GM18508 (cell line): ENCODE data around the gene PRKAG2.
"Not testable (repeated sequence)": the region's sequence is repeated elsewhere in the genome, so short reads cannot be mapped to it uniquely, and the experiment has no call there.

Source experiments
- ATAC-seq: cut with Tn5 transposase; IDR thresholded peaks from one replicate; pipeline ENCODE4 v1.9.1; 2021; ENCODE audit warnings: moderate number of reproducible peaks; ENCODE audit not compliant: insufficient read depth, unreplicated experiment

PRKAG2 gene

GRCh38 chr7:151876899-151877777 is at the start of gene PRKAG2:
TSS of gene PRKAG2 (minus strand) at chr7:151877115. CDS start at chr7:151876620, 495 bp downstream.
- no peak for ATAC-seq

GRCh38 chr7:151926336-151926712 is 49.4 kb upstream of the PRKAG2 start:
- ATAC-seq: no peak

- ATAC-seq: no peak
Measured at GRCh38 chr7:151925446-151926335, 48.8 kb upstream of the PRKAG2 start.

- no peak for ATAC-seq
Measured at GRCh38 chr7:151924508-151924907, 47.6 kb upstream of the PRKAG2 start.

- ATAC-seq: no peak
Measured at GRCh38 chr7:151924001-151924400, 47.1 kb upstream of the PRKAG2 start.

- no peak for ATAC-seq
Measured at GRCh38 chr7:151923097-151923876, 46.4 kb upstream of the PRKAG2 start.

GRCh38 chr7:151921451-151921850 is 44.5 kb upstream of the PRKAG2 start:
- ATAC-seq: no peak

- no peak for ATAC-seq
Measured at GRCh38 chr7:151920488-151920887, 43.6 kb upstream of the PRKAG2 start.

- no peak for ATAC-seq
Measured at GRCh38 chr7:151919595-151919994, 42.7 kb upstream of the PRKAG2 start.

- ATAC-seq: no peak
Measured at GRCh38 chr7:151918510-151918843, 41.6 kb upstream of the PRKAG2 start.

GRCh38 chr7:151917791-151918509 is 41.0 kb upstream of the PRKAG2 start:
- no peak for ATAC-seq

GRCh38 chr7:151914051-151914450 is 37.1 kb upstream of the PRKAG2 start:
- ATAC-seq: no peak

- ATAC-seq: not testable (repeated sequence)
Measured at GRCh38 chr7:151910655-151911054, 33.7 kb upstream of the PRKAG2 start.

GRCh38 chr7:151907115-151907514 is 30.2 kb upstream of the PRKAG2 start:
- ATAC-seq: not testable (repeated sequence)

- no peak for ATAC-seq
Measured at GRCh38 chr7:151905766-151906165, 28.9 kb upstream of the PRKAG2 start.

- ATAC-seq: no peak
Measured at GRCh38 chr7:151905353-151905752, 28.4 kb upstream of the PRKAG2 start.

GRCh38 chr7:151904270-151904669 is 27.4 kb upstream of the PRKAG2 start:
- ATAC-seq: no peak

GRCh38 chr7:151903249-151904032 is 26.5 kb upstream of the PRKAG2 start:
- no peak for ATAC-seq

- ATAC-seq: no peak
Measured at GRCh38 chr7:151902311-151902710, 25.4 kb upstream of the PRKAG2 start.
